ENCODE measurements around the gene DENND6B.

- TF ChIP-seq CTCF (IDR thresholded peaks at IDR 0.05; ENCODE audit: low read depth, low read length) (no peak), POLR2A (IDR thresholded peaks at IDR 0.05; ENCODE audit: extremely low read depth, insufficient read length) (no peak), MAX (IDR thresholded peaks at IDR 0.05; ENCODE audit: low read depth, low read length) (no peak)
Observed at GRCh38 chr22:50304528-50305392, 22.1 kb downstream of the DENND6B start.
